ENCODE results near the gene SBF2.

DNA sequence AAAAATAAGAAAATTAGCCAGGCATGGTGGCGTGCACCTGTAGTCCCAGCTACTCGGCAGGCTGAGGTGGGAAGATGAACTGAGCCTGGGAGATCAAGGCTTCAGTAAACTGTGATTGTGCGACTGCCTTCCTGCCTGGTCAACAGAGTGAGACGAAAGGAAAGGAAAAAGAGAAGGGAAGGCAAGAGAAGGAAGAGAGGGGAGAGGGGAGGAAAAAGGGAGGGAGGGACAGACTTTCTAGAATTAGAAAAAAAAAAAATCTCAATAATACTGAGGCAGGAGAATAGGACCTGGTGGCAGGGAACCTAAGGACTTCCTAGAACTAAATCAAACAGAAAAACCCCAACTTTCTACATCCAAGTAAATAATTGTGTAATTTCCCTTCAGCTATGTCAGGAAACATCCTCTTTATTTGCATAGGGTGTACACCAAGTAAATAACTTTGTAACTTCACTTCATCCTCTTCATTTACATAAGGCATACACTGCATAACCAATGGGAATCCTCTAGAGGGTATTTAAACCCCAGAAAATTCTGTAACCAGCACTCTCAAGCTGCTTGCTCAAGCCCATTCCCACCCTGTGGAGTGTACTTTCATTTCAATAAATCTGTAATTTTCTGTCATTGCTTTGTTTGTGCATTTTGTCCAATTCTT lies 8.7 kb downstream of the SBF2 start:
- TF ChIP-seq CTCF (IDR thresholded peaks at IDR 0.05), result no peak
- no peak for TF ChIP-seq EZH2 (IDR thresholded peaks at IDR 0.05; ENCODE audit: borderline replicate concordance, insufficient read depth, low read depth, low read length, poor library complexity, severe bottlenecking)

All from B cell (primary cell).